Measurements from ENCODE around the gene TUBAL3.
A peak's percentile ranks its signal among the peaks of the same experiment; 100 is the strongest.

Gene TUBAL3

GRCh38 chr10:5362873-5363272 lies 41.8 kb downstream of the TUBAL3 start:
- Histone ChIP-seq H3K4me2 (no peak overlapping the region), H3K27ac (no peak overlapping the region), H3K4me1 (no peaks in the 10 kb centered on the region), H3K9me3 (replicated peaks in 1 of 11) (no peaks in the 10 kb centered on the region), H3K27me3 (no peaks in the 10 kb centered on the region), H3K9ac (no peak overlapping the region), H3K36me3 (no peaks in the 10 kb centered on the region), H4K20me1 (no peaks in the 10 kb centered on the region), H3K4me3 (no peak overlapping the region)
- TF ChIP-seq Cebpa-rat (IDR thresholded peaks at IDR 0.05): no peak

- H4K20me1 ChIP-seq: no peaks in the 10 kb centered on the region
- H3K9ac ChIP-seq: no peak overlapping the region
- no peak overlapping the region for H3K4me2 ChIP-seq
- no peak overlapping the region for H3K27ac ChIP-seq
- H3K4me3 ChIP-seq: no peak overlapping the region
- peaks cover 0 to 4% (median 0%) of the 10 kb centered on the region in 11 experiments; a peak in 1 of 22 replicates for H3K9me3 ChIP-seq (replicated peaks in 1 of 11)
- H3K27me3 ChIP-seq: no peaks in the 10 kb centered on the region
- H3K36me3 ChIP-seq: no peaks in the 10 kb centered on the region
- peaks cover 0 to 3% (median 0%) of the 10 kb centered on the region in 10 experiments; a peak in 6 of 20 replicates for H3K4me1 ChIP-seq
- TF ChIP-seq Cebpa-rat (IDR thresholded peaks at IDR 0.05): no peak
Measured at GRCh38 chr10:5361966-5362365, 42.7 kb downstream of the TUBAL3 start.

- Histone ChIP-seq H3K36me3 (no peaks in the 10 kb centered on the region), H3K9me3 (replicated peaks in 1 of 11) (peaks cover 0 to 4% (median 0%) of the 10 kb centered on the region in 11 experiments; a peak in 1 of 22 replicates), H4K20me1 (no peaks in the 10 kb centered on the region), H3K9ac (no peak overlapping the region), H3K4me2 (no peak overlapping the region), H3K4me1 (peaks cover 0 to 16% (median 10%) of the 10 kb centered on the region in 10 experiments; a peak in 9 of 20 replicates), H3K27me3 (no peaks in the 10 kb centered on the region), H3K27ac (no peak overlapping the region), H3K4me3 (no peak overlapping the region)
- no peak for TF ChIP-seq Cebpa-rat (IDR thresholded peaks at IDR 0.05)
Measured at GRCh38 chr10:5360318-5360915, 44.2 kb downstream of the TUBAL3 start.

- peaks cover 0 to 26% (median 10%) of the 10 kb centered on the region in 10 experiments; a peak in 9 of 20 replicates for H3K4me1 ChIP-seq
- H3K27me3 ChIP-seq: no peaks in the 10 kb centered on the region
- no peak overlapping the region; a peak in 1 of 22 replicates for H3K9ac ChIP-seq
- H3K4me2 ChIP-seq: peak overlapping the region in 5 of 11 experiments; percentile 36 to 56 (median 47); a peak in 9 of 22 replicates
- H3K9me3 ChIP-seq (replicated peaks in 1 of 11): peaks cover 0 to 4% (median 0%) of the 10 kb centered on the region in 11 experiments; a peak in 1 of 22 replicates
- no peaks in the 10 kb centered on the region for H4K20me1 ChIP-seq
- H3K27ac ChIP-seq: peak overlapping the region in 4 of 11 experiments; percentile 34 to 56 (median 45); a peak in 6 of 22 replicates
- H3K4me3 ChIP-seq: no peak overlapping the region
- TF ChIP-seq Cebpa-rat (IDR thresholded peaks at IDR 0.05): no peak
- no peaks in the 10 kb centered on the region for H3K36me3 ChIP-seq
Measured at GRCh38 chr10:5356302-5356763, 48.3 kb downstream of the TUBAL3 start.

GRCh38 chr10:5355594-5356301 lies 48.9 kb downstream of the TUBAL3 start:
- H3K36me3 ChIP-seq: no peaks in the 10 kb centered on the region
- peak overlapping the region in 3 of 11 experiments; percentile 3 to 34 (median 34); a peak in 4 of 22 replicates for H3K27ac ChIP-seq
- peaks cover 0 to 26% (median 10%) of the 10 kb centered on the region in 10 experiments; a peak in 9 of 20 replicates for H3K4me1 ChIP-seq
- H3K27me3 ChIP-seq: no peaks in the 10 kb centered on the region
- no peaks in the 10 kb centered on the region for H4K20me1 ChIP-seq
- H3K9ac ChIP-seq: no peak overlapping the region
- no peak for TF ChIP-seq Cebpa-rat (IDR thresholded peaks at IDR 0.05)
- peaks cover 0 to 4% (median 0%) of the 10 kb centered on the region in 11 experiments; a peak in 1 of 22 replicates for H3K9me3 ChIP-seq (replicated peaks in 1 of 11)
- H3K4me3 ChIP-seq: no peak overlapping the region
- H3K4me2 ChIP-seq: peak overlapping the region in 5 of 11 experiments; percentile 20 to 56 (median 38); a peak in 5 of 22 replicates

GRCh38 chr10:5354068-5354467 lies 50.6 kb downstream of the TUBAL3 start:
- no peak for TF ChIP-seq Cebpa-rat (IDR thresholded peaks at IDR 0.05)
- Histone ChIP-seq H3K27me3 (no peaks in the 10 kb centered on the region), H4K20me1 (no peaks in the 10 kb centered on the region), H3K4me1 (peaks cover 0 to 26% (median 10%) of the 10 kb centered on the region in 10 experiments; a peak in 9 of 20 replicates), H3K4me3 (no peak overlapping the region), H3K9me3 (replicated peaks in 1 of 11) (peaks cover 0 to 4% (median 0%) of the 10 kb centered on the region in 11 experiments; a peak in 1 of 22 replicates), H3K36me3 (no peaks in the 10 kb centered on the region), H3K27ac (no peak overlapping the region), H3K4me2 (no peak overlapping the region), H3K9ac (no peak overlapping the region)

- Histone ChIP-seq H3K36me3 (no peaks in the 10 kb centered on the region), H3K4me2 (no peak overlapping the region), H3K27ac (no peak overlapping the region), H4K20me1 (no peaks in the 10 kb centered on the region), H3K9me3 (replicated peaks in 1 of 11) (no peaks in the 10 kb centered on the region), H3K4me3 (no peak overlapping the region), H3K4me1 (peaks cover 0 to 4% (median 0%) of the 10 kb centered on the region in 10 experiments; a peak in 2 of 20 replicates), H3K9ac (no peak overlapping the region), H3K27me3 (no peaks in the 10 kb centered on the region)
- no peak for TF ChIP-seq Cebpa-rat (IDR thresholded peaks at IDR 0.05)
Measured at GRCh38 chr10:5349362-5349761, 55.3 kb downstream of the TUBAL3 start.

GRCh38 chr10:5346881-5347280 lies 57.7 kb downstream of the TUBAL3 start:
- H3K4me1 ChIP-seq: no peaks in the 10 kb centered on the region
- H3K9me3 ChIP-seq (replicated peaks in 1 of 11): no peaks in the 10 kb centered on the region
- no peak for TF ChIP-seq Cebpa-rat (IDR thresholded peaks at IDR 0.05)
- H3K4me2 ChIP-seq: no peak overlapping the region
- H3K9ac ChIP-seq: no peak overlapping the region
- H3K36me3 ChIP-seq: no peaks in the 10 kb centered on the region
- no peaks in the 10 kb centered on the region for H4K20me1 ChIP-seq
- no peak overlapping the region for H3K27ac ChIP-seq
- H3K27me3 ChIP-seq: no peaks in the 10 kb centered on the region
- H3K4me3 ChIP-seq: no peak overlapping the region

- H3K27me3 ChIP-seq: no peaks in the 10 kb centered on the region
- no peaks in the 10 kb centered on the region for H4K20me1 ChIP-seq
- no peak overlapping the region for H3K4me3 ChIP-seq
- no peak for TF ChIP-seq Cebpa-rat (IDR thresholded peaks at IDR 0.05)
- no peak overlapping the region for H3K4me2 ChIP-seq
- H3K36me3 ChIP-seq: no peaks in the 10 kb centered on the region
- H3K9ac ChIP-seq: no peak overlapping the region
- H3K9me3 ChIP-seq (replicated peaks in 1 of 11): no peaks in the 10 kb centered on the region
- H3K4me1 ChIP-seq: no peaks in the 10 kb centered on the region
- no peak overlapping the region for H3K27ac ChIP-seq
Measured at GRCh38 chr10:5344746-5345145, 59.9 kb downstream of the TUBAL3 start.

Data from BLaER1 treated with 17β-estradiol and CSF1 and Interleukin-3, amounts not matched to agents 10 nM and 100 nM (cell line).